Fibroblast of pulmonary artery (primary cell): Measurements from ENCODE around the gene PLIN3.
"Not testable (repeated sequence)": the region's sequence is repeated elsewhere in the genome, so short reads cannot be mapped to it uniquely, and the experiment has no call there.

Experiments used
- DNase-seq: peaks from one replicate; pipeline ENCODE4 v3.0.0-alpha.2; 2010; ENCODE audit warnings: low read depth
- H3K4me3 ChIP-seq: replicated peaks from 2 replicates; pipeline ENCODE4 v1.5.1; 2011; ENCODE audit warnings: low read depth, mild to moderate bottlenecking, control low read depth, low read length, moderate library complexity
- CTCF ChIP-seq: IDR thresholded peaks from 2 replicates; pipeline ENCODE4 v1.5.1; 2011; ENCODE audit warnings: mild to moderate bottlenecking, control low read depth, low read length, inconsistent platforms; ENCODE audit errors: missing control alignments

PLIN3 gene

GRCh38 chr19:4823577-4823976 lies 43.9 kb downstream of the PLIN3 start:
- H3K4me3 ChIP-seq: no peak overlapping the region
- TF ChIP-seq CTCF: no peak
- no peak for DNase-seq

- DNase-seq, H3K4me3 ChIP-seq: not testable (repeated sequence)
These were observed 45.1 kb downstream of the PLIN3 start for GRCh38 chr19:4822354-4822753.

GRCh38 chr19:4821265-4821664 lies 46.2 kb downstream of the PLIN3 start:
- H3K4me3 ChIP-seq: no peak overlapping the region
- DNase-seq: no peak
- no peak for TF ChIP-seq CTCF

- no peak overlapping the region for H3K4me3 ChIP-seq
- DNase-seq: no peak
- no peak for TF ChIP-seq CTCF
These were observed 49.8 kb downstream of the PLIN3 start for GRCh38 chr19:4817467-4818277.

GRCh38 chr19:4816950-4817278 lies 50.6 kb downstream of the PLIN3 start:
- TF ChIP-seq CTCF: no peak
- no peak for DNase-seq
- no peak overlapping the region for H3K4me3 ChIP-seq

GRCh38 chr19:4816202-4816949 lies 51.1 kb downstream of the PLIN3 start:
- DNase-seq: no peak
- no peak for TF ChIP-seq CTCF
- H3K4me3 ChIP-seq: no peak overlapping the region

GRCh38 chr19:4815426-4816201 lies 51.9 kb downstream of the PLIN3 start:
- TF ChIP-seq CTCF: no peak
- DNase-seq: peak; percentile 94
- no peak overlapping the region for H3K4me3 ChIP-seq
